CD4-positive, CD25-positive, alpha-beta regulatory T cell (primary cell): ENCODE measurements around the gene XIAP. TPM values are rescaled to one million over a fixed set of nuclear protein-coding genes. Genes with fewer than 3 reads are reported as not detected.

Experiments
- ATAC-seq, 2 donors: fragments of 150-1000 bp; cut with Tn5 transposase; one replicate each; pipeline ENCODE4 v1.10.0; 2021; ENCODE audit warnings: low read depth in 2 of 2, moderate number of reproducible peaks in 2 of 2, moderate library complexity in 1 of 2
- DNase-seq, 3 donors: peaks; one replicate each; pipeline versions ENCODE4 v3.0.0 to v3.0.0-alpha.2; 2012 to 2022; ENCODE audit warnings: mixed read lengths in 1 of 3
- H3K27ac ChIP-seq: one replicate; pipeline ENCODE4 v1.7.0; 2013; ENCODE audit warnings: mild to moderate bottlenecking, low read length; ENCODE audit not compliant: insufficient read depth, poor library complexity, severe bottlenecking
- H3K27me3 ChIP-seq: one replicate; pipeline ENCODE4 v1.7.0; 2013; ENCODE audit warnings: low read length; ENCODE audit not compliant: control insufficient read depth, insufficient read depth
- H3K36me3 ChIP-seq: one replicate; pipeline ENCODE4 v1.7.0; 2013; ENCODE audit warnings: mild to moderate bottlenecking, low read length, moderate library complexity; ENCODE audit not compliant: control insufficient read depth, insufficient read depth
- H3K4me1 ChIP-seq: 2 replicates; pipeline ENCODE4 v1.7.0; 2013; ENCODE audit warnings: mild to moderate bottlenecking, low read length; ENCODE audit not compliant: insufficient read depth, control insufficient read depth, poor library complexity, severe bottlenecking
- H3K4me3 ChIP-seq: one replicate; pipeline ENCODE4 v1.7.0; 2013; ENCODE audit warnings: low read depth, mild to moderate bottlenecking, low read length, moderate library complexity
- H3K9me3 ChIP-seq, 2 experiments: 1 replicate in 1 of 2; 2 replicates in 1 of 2; pipeline ENCODE4 v1.7.0; 2013; ENCODE audit warnings: low read length in 2 of 2, mild to moderate bottlenecking in 1 of 2, moderate library complexity in 1 of 2; ENCODE audit not compliant: control insufficient read depth in 2 of 2
- H3K27ac Mint-ChIP-seq, 3 donors: one replicate each; pipeline ENCODE4 v1.8.0; 2020 to 2022; ENCODE audit warnings: mild to moderate bottlenecking in 3 of 3, mixed read lengths in 3 of 3, moderate library complexity in 2 of 3
- H3K27me3 Mint-ChIP-seq: one replicate; pipeline ENCODE4 v1.8.0; 2022; ENCODE audit warnings: mild to moderate bottlenecking, mixed read lengths
- H3K36me3 Mint-ChIP-seq: one replicate; pipeline ENCODE4 v1.8.0; 2020; ENCODE audit warnings: mixed read lengths
- H3K4me1 Mint-ChIP-seq, 4 donors: one replicate each; pipeline ENCODE4 v1.8.0; 2020 to 2022; ENCODE audit warnings: mixed read lengths in 4 of 4, mild to moderate bottlenecking in 1 of 4
- H3K4me3 Mint-ChIP-seq, 4 donors: one replicate each; pipeline ENCODE4 v1.8.0; 2020 to 2022; ENCODE audit warnings: mild to moderate bottlenecking in 4 of 4, mixed read lengths in 4 of 4, moderate library complexity in 3 of 4
- H3K9me3 Mint-ChIP-seq, 7 donors: one replicate each; pipeline ENCODE4 v1.8.0; 2020 to 2022; ENCODE audit warnings: mixed read lengths in 7 of 7, mild to moderate bottlenecking in 3 of 7, moderate library complexity in 2 of 7
- polyA plus RNA-seq, 4 donors: library from polyadenylated mRNA; unstranded; fragments of 300-500 nt; fragmentation: Illumina TruSeq; gene quantifications; one replicate each; pipeline ENCODE4 v1.2.3, GENCODE V29; 2021
- total RNA-seq: library from RNA; stranded (reverse); gene quantifications from one replicate; pipeline ENCODE4 v1.2.3, GENCODE V29; 2022

Gene XIAP
- total and polyA plus RNA-seq, 5 donors from 2014 or later = 7.7 to 35.5 (median 8.0) TPM

DNA sequence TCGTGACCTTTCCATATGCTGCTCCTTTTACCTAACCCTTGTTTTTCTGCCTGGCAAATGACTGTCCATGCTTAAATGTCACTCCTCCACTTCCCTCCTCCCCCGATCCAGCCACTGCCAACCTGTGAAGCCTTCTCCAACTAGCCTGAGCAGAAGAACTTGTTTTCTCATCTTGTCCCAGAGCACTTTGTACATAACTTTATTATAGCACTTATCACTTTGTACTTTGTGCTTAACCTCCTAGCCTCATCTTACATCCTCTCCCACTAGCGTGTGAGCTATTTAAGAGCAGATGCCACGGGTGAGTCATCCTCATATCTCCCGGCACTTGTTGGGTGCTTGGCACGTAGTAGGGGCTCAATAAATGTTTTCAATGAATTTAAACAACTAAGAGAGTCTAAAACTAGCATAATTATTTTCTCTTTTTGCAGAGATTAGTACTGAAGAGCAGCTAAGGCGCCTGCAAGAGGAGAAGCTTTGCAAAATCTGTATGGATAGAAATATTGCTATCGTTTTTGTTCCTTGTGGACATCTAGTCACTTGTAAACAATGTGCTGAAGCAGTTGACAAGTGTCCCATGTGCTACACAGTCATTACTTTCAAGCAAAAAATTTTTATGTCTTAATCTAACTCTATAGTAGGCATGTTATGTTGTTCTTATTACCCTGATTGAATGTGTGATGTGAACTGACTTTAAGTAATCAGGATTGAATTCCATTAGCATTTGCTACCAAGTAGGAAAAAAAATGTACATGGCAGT is 46.9 kb downstream of the XIAP start:
- Histone ChIP-seq H3K4me1 (no peaks in the 10 kb centered on the region), H3K36me3 (peaks cover 7% of the 10 kb centered on the region), H3K27me3 (no peaks in the 10 kb centered on the region), H3K27ac (no peak overlapping the region), H3K9me3 (no peaks in the 10 kb centered on the region), H3K4me3 (no peak overlapping the region)
- peak overlapping the region in 2 of 3 donors; percentile 1 to 30 for H3K27ac Mint-ChIP-seq
- no peaks in the 10 kb centered on the region for H3K9me3 Mint-ChIP-seq
- DNase-seq (no peak), ATAC-seq (no peak)
- H3K4me3 Mint-ChIP-seq = no peak overlapping the region
- no peaks in the 10 kb centered on the region for H3K27me3 Mint-ChIP-seq
- peaks cover 6 to 17% (median 8%) of the 10 kb centered on the region in 4 donors for H3K4me1 Mint-ChIP-seq
- peaks cover 7% of the 10 kb centered on the region for H3K36me3 Mint-ChIP-seq

DNA sequence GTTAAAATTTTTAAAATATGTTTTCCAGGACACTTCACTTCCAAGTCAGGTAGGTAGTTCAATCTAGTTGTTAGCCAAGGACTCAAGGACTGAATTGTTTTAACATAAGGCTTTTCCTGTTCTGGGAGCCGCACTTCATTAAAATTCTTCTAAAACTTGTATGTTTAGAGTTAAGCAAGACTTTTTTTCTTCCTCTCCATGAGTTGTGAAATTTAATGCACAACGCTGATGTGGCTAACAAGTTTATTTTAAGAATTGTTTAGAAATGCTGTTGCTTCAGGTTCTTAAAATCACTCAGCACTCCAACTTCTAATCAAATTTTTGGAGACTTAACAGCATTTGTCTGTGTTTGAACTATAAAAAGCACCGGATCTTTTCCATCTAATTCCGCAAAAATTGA is 49.7 kb downstream of the XIAP start:
- no peak for DNase-seq
- H3K4me3 ChIP-seq = no peak overlapping the region
- Mint-ChIP-seq H3K27me3 (no peaks in the 10 kb centered on the region), H3K27ac (peak overlapping the region in 1 of 3 donors; percentile 13), H3K9me3 (no peaks in the 10 kb centered on the region), H3K4me1 (peaks cover 6 to 17% (median 7%) of the 10 kb centered on the region in 4 donors), H3K4me3 (no peak overlapping the region), H3K36me3 (peaks cover 3% of the 10 kb centered on the region)
- no peaks in the 10 kb centered on the region for H3K9me3 ChIP-seq
- no peak overlapping the region for H3K27ac ChIP-seq
- ATAC-seq = no peak
- H3K36me3 ChIP-seq = peaks cover 2% of the 10 kb centered on the region
- H3K4me1 ChIP-seq = no peaks in the 10 kb centered on the region
- no peaks in the 10 kb centered on the region for H3K27me3 ChIP-seq

DNA sequence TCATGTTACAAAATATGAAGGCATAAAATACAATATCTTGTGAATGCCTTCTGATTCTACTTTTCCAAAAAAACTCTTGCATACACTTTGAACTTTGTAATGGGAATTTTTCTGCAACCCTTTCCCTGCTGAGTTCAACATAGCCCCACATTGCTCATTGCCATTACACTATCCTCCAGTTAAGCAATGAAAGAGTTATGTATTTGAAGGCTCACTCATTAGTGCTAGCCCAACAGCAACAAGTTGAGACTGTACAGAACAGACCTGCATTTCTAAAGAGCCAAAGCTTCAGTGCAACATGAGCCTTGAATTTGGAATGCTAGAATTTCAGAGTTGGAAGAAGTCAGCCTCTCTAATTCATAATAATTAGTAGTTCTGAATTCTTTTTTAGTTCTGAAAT is 57.2 kb downstream of the XIAP start:
- no peaks in the 10 kb centered on the region for H3K9me3 Mint-ChIP-seq
- H3K27ac Mint-ChIP-seq = no peak overlapping the region
- Histone ChIP-seq H3K27me3 (no peaks in the 10 kb centered on the region), H3K4me1 (no peaks in the 10 kb centered on the region), H3K4me3 (no peak overlapping the region), H3K27ac (no peak overlapping the region), H3K36me3 (no peaks in the 10 kb centered on the region), H3K9me3 (no peaks in the 10 kb centered on the region)
- no peak overlapping the region for H3K4me3 Mint-ChIP-seq
- no peaks in the 10 kb centered on the region for H3K36me3 Mint-ChIP-seq
- H3K27me3 Mint-ChIP-seq = no peaks in the 10 kb centered on the region
- no peaks in the 10 kb centered on the region for H3K4me1 Mint-ChIP-seq
- DNase-seq = no peak
- ATAC-seq = no peak

DNA sequence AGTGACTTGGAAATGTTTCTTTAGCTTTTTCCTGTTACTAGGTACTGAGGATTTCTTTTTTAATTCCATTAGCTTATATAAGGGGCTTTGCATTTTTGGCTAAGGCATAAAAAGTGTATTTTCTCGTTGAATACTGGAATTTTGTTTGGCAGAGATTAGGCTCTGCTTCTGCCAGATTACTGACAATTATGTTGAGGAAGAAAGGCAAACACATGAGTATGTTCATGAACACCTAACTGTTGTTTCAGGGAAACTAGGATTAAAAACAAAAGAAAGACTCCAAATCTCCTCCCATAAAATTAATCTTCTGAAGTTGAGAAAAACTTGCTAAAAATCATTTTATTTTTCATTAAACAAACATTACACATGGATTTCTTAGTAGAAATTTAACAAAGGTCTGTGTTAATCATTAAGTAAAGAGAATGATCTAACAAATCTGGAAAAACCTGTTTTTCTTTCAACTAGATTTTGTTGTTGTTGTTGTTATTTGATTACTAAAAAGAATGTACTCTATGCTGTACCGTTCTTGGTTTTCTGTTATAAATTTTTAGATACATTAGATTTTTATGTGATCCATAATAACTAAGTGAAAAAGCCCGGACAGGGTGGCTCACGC is 58.4 kb downstream of the XIAP start:
- DNase-seq = no peak

DNA sequence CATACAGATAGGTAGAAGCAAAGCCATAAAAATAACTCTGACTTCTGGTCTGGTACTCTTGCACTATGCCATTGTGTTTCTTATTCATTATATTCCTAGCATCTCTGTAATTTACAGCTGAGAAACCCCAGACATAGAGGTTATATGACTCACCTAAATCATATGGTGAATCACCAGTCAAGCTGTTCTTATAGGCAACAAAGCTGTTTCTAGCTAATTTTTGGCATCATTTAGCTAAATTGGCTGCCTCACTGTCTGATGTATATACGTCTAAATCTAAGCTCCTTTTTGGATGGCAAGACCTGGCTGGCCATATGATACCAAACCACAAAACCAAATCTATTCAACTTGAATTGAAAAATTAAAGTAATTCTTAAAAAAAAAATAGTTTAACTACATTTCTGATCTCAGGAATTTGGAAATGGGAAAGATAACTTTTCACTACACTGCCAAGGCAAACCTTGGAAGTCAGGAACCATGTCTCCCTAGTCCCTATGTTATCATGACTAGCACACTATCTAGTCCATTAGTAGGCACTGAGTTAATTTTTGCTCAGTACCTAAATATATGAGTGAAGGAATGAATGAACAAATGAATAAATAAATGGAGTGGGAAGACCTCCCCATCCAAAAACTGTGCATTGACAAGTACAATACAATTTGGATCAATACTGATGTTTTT is 60.4 kb downstream of the XIAP start:
- H3K4me1 Mint-ChIP-seq = no peaks in the 10 kb centered on the region
- H3K27ac Mint-ChIP-seq = no peak overlapping the region
- peak in 1 of 2 donors; percentile 28 for ATAC-seq

More for the DNA sequence above, 58.4 kb downstream of the XIAP start:
- no peaks in the 10 kb centered on the region for H3K9me3 ChIP-seq
- Mint-ChIP-seq H3K9me3 (no peaks in the 10 kb centered on the region), H3K36me3 (no peaks in the 10 kb centered on the region), H3K4me1 (no peaks in the 10 kb centered on the region), H3K27me3 (no peaks in the 10 kb centered on the region), H3K27ac (no peak overlapping the region), H3K4me3 (no peak overlapping the region)
- H3K27me3 ChIP-seq = no peaks in the 10 kb centered on the region
- no peaks in the 10 kb centered on the region for H3K4me1 ChIP-seq
- no peak overlapping the region for H3K4me3 ChIP-seq
- no peaks in the 10 kb centered on the region for H3K36me3 ChIP-seq
- ATAC-seq = no peak
- H3K27ac ChIP-seq = no peak overlapping the region

DNA sequence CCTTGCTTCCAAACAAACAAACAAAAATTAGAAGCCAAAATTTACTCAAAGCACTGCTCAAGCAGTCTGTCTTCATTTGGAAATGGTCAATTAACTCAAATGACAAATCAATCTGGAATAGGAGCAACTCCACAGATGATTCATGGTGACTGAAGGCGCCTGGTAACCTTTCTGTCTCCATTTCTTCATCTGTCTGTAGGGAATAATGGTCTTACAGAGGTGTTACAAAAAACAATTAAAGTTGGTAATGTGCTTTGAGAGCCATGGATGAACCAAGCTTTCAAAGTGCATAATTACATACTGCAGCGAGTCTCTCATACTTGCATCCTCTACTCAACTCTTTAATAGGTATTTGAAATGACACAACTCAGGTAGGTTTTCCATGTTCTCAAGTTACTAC is 63.4 kb downstream of the XIAP start:
- Histone ChIP-seq H3K4me3 (no peak overlapping the region), H3K27me3 (no peaks in the 10 kb centered on the region), H3K9me3 (no peaks in the 10 kb centered on the region), H3K27ac (no peak overlapping the region), H3K36me3 (no peaks in the 10 kb centered on the region), H3K4me1 (no peaks in the 10 kb centered on the region)
- Mint-ChIP-seq H3K27me3 (no peaks in the 10 kb centered on the region), H3K4me1 (peaks cover 0 to 2% (median 0%) of the 10 kb centered on the region in 4 donors), H3K27ac (no peak overlapping the region), H3K9me3 (no peaks in the 10 kb centered on the region), H3K36me3 (no peaks in the 10 kb centered on the region), H3K4me3 (no peak overlapping the region)
- no peak for DNase-seq
- no peak for ATAC-seq

More for the DNA sequence above, 60.4 kb downstream of the XIAP start:
- H3K4me1 ChIP-seq = no peaks in the 10 kb centered on the region
- H3K4me3 ChIP-seq = no peak overlapping the region
- DNase-seq = no peak
- Mint-ChIP-seq H3K36me3 (no peaks in the 10 kb centered on the region), H3K9me3 (no peaks in the 10 kb centered on the region), H3K4me3 (no peak overlapping the region), H3K27me3 (no peaks in the 10 kb centered on the region)
- H3K27ac ChIP-seq = no peak overlapping the region
- H3K9me3 ChIP-seq = no peaks in the 10 kb centered on the region
- H3K27me3 ChIP-seq = no peaks in the 10 kb centered on the region
- no peaks in the 10 kb centered on the region for H3K36me3 ChIP-seq

DNA sequence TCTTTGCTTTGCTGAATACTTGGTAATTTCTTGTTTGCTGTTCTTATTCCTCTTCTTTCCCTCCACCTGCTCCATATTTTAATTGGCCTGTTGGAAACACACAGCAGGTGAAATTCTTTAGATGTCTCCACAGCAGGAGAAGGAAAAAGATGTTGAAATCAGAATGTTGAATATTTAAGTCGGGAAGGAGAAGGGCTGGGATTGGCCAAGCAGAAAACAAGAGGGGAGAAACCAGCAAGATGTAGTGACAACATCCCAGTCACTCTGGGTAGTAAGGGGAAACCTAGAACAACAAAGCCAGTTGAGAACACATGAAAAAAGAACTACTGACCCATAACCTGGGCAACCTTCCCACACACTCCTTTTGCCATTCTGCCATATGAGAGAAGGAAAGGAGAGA is 64.3 kb downstream of the XIAP start:
- Mint-ChIP-seq H3K4me1 (peaks cover 0 to 2% (median 0%) of the 10 kb centered on the region in 4 donors), H3K27ac (no peak overlapping the region), H3K27me3 (no peaks in the 10 kb centered on the region), H3K9me3 (no peaks in the 10 kb centered on the region), H3K36me3 (no peaks in the 10 kb centered on the region), H3K4me3 (no peak overlapping the region)
- ATAC-seq (no peak), DNase-seq (no peak)
- Histone ChIP-seq H3K27ac (no peak overlapping the region), H3K9me3 (no peaks in the 10 kb centered on the region), H3K4me3 (no peak overlapping the region), H3K27me3 (no peaks in the 10 kb centered on the region), H3K4me1 (no peaks in the 10 kb centered on the region), H3K36me3 (no peaks in the 10 kb centered on the region)
